ENCODE results near the gene ADGRD2. TPM values are rescaled to one million over a fixed set of nuclear protein-coding genes. Genes with fewer than 3 reads are reported as not detected.

The ADGRD2 gene
- total RNA-seq, 1 donor from 2014 or later = 0.78 TPM

- Mint-ChIP-seq H3K36me3 (no peaks in the 10 kb centered on the region), H3K27me3 (ENCODE audit: low read depth) (peaks cover 55% of the 10 kb centered on the region), H3K4me1 (peaks cover 5% of the 10 kb centered on the region), H3K4me3 (no peak overlapping the region), H3K27ac (no peak overlapping the region), H3K9me3 (no peaks in the 10 kb centered on the region)
- TF ChIP-seq, protein P1, sequence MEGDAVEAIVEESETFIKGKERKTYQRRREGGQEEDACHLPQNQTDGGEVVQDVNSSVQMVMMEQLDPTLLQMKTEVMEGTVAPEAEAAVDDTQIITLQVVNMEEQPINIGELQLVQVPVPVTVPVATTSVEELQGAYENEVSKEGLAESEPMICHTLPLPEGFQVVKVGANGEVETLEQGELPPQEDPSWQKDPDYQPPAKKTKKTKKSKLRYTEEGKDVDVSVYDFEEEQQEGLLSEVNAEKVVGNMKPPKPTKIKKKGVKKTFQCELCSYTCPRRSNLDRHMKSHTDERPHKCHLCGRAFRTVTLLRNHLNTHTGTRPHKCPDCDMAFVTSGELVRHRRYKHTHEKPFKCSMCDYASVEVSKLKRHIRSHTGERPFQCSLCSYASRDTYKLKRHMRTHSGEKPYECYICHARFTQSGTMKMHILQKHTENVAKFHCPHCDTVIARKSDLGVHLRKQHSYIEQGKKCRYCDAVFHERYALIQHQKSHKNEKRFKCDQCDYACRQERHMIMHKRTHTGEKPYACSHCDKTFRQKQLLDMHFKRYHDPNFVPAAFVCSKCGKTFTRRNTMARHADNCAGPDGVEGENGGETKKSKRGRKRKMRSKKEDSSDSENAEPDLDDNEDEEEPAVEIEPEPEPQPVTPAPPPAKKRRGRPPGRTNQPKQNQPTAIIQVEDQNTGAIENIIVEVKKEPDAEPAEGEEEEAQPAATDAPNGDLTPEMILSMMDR (IDR thresholded peaks at IDR 0.05; ENCODE audit: unreplicated experiment) = no peak
- no peak for DNase-seq (ENCODE audit: low spot score in 2 of 2, unreplicated experiment in 2 of 2)
These were observed 30.9 kb downstream of the ADGRD2 start for GRCh38 chr9:124481115-124481514.

DNA sequence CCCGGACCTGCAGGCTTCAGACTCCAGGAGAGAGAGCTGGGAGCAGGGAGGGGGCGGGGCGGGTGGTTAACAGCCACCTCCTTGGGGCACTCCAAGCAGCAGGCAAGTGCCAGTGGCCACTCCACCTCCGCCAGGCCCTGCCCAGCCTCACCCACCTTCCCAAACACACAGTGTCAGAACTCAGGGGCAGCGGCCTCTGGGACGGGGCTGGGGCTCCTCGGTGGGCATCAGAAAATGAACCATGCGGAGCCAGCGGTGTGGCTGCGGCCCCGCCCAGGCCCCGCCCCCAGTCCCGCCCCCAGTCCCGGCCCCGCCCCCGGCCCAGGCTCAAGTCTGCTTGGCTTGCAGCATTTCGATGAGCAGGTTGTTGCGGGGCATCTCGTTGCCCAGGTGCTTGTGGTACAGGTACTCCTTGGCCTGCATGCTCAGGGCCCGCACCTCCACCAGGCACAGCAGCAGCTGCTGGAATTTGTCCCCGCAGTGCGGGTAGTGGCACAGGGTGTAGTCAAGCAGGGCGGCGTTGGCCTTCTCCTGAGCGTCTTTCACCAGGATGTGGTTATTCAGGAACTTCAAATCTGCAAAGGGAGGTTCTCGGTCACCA lies 32.3 kb downstream of the ADGRD2 start:
- DNase-seq (ENCODE audit: low spot score in 2 of 2, unreplicated experiment in 2 of 2) = no peak

DNA sequence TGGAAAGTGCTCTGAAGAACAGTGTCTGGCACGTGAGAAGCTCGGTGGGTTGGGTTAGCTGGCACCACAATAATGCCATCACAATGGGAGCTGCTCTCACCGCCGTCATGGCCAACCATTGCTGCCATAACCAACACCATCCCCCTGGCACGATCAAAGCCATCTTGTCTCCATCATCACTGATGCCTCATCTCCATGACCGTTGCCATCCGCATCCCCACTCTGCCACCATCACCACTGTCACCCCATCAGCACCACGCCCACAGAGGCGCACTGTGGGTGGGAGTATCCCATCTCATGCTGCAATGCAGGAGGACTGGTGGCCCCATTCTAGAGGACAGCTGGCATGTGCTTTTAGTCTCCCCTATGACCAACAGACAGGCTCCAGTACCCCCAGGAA lies 33.2 kb downstream of the ADGRD2 start:
- Mint-ChIP-seq H3K9me3 (no peaks in the 10 kb centered on the region), H3K27me3 (ENCODE audit: low read depth) (peaks cover 63% of the 10 kb centered on the region), H3K27ac (no peak overlapping the region), H3K4me1 (no peaks in the 10 kb centered on the region), H3K36me3 (no peaks in the 10 kb centered on the region), H3K4me3 (no peak overlapping the region)
- TF ChIP-seq, protein P1 (IDR thresholded peaks at IDR 0.05; ENCODE audit: unreplicated experiment) = no peak
- DNase-seq (ENCODE audit: low spot score in 2 of 2, unreplicated experiment in 2 of 2) = no peak

More for the DNA sequence above, 32.3 kb downstream of the ADGRD2 start:
- H3K4me3 Mint-ChIP-seq = no peak overlapping the region
- H3K27me3 Mint-ChIP-seq (ENCODE audit: low read depth) = peaks cover 63% of the 10 kb centered on the region
- no peaks in the 10 kb centered on the region for H3K9me3 Mint-ChIP-seq
- H3K4me1 Mint-ChIP-seq = peaks cover 5% of the 10 kb centered on the region
- TF ChIP-seq, protein P1 (IDR thresholded peaks at IDR 0.05; ENCODE audit: unreplicated experiment) = no peak
- H3K27ac Mint-ChIP-seq = no peak overlapping the region
- H3K36me3 Mint-ChIP-seq = no peaks in the 10 kb centered on the region

GRCh38 chr9:124485201-124485600 lies 35.0 kb downstream of the ADGRD2 start:
- H3K4me3 Mint-ChIP-seq = no peak overlapping the region
- peaks cover 62% of the 10 kb centered on the region for H3K27me3 Mint-ChIP-seq (ENCODE audit: low read depth)
- H3K4me1 Mint-ChIP-seq = no peaks in the 10 kb centered on the region
- H3K27ac Mint-ChIP-seq = no peak overlapping the region
- no peaks in the 10 kb centered on the region for H3K9me3 Mint-ChIP-seq
- TF ChIP-seq, protein P1 (IDR thresholded peaks at IDR 0.05; ENCODE audit: unreplicated experiment) = no peak
- no peak for DNase-seq (ENCODE audit: low spot score in 2 of 2, unreplicated experiment in 2 of 2)
- H3K36me3 Mint-ChIP-seq = no peaks in the 10 kb centered on the region

- DNase-seq (ENCODE audit: low spot score in 2 of 2, unreplicated experiment in 2 of 2) = no peak
- Mint-ChIP-seq H3K27me3 (ENCODE audit: low read depth) (peaks cover 59% of the 10 kb centered on the region), H3K4me3 (no peak overlapping the region), H3K9me3 (no peaks in the 10 kb centered on the region), H3K36me3 (no peaks in the 10 kb centered on the region), H3K27ac (no peak overlapping the region), H3K4me1 (no peaks in the 10 kb centered on the region)
- TF ChIP-seq, protein P1 (IDR thresholded peaks at IDR 0.05; ENCODE audit: unreplicated experiment) = no peak
These were observed 35.7 kb downstream of the ADGRD2 start for GRCh38 chr9:124485936-124486335.

Data from mesothelial cell of epicardium (in vitro differentiated cells).